PC-3 (cell line): Measurements from ENCODE around the gene E2F3. TPM values are rescaled to one million over a fixed set of nuclear protein-coding genes. Genes with fewer than 3 reads are reported as not detected.
A peak's percentile ranks its signal among the peaks of the same experiment; 100 is the strongest.

Source experiments
- ATAC-seq: fragments of 200-7000 bp; cut with Tn5 transposase; 2 replicates; pipeline ENCODE4 v1.9.1; 2020; ENCODE audit warnings: mild to moderate bottlenecking, moderate library complexity
- BruUV-seq: library from RNA; stranded (reverse); fragments of 400-500 nt; replicated peaks from 2 replicates; lab custom pipeline; 2021; lab: Mats Ljungman, UMichigan
- CTCF ChIA-PET: fragments of 300-600 bp; sonication (Branson Sonifier 250); formaldehyde crosslinking; loops from one replicate; lab custom pipeline; 2022; ENCODE audit warnings: antibody characterized with exemption; lab: Charles Lee
- POLR2A ChIA-PET: fragments of 300-600 bp; sonication (Branson Sonifier 250); formaldehyde crosslinking; loops from one replicate; lab custom pipeline; 2022; ENCODE audit warnings: antibody characterized with exemption; ENCODE audit not compliant: unreplicated experiment; lab: Charles Lee
- DNase-seq: peaks from one replicate; pipeline ENCODE4 v3.0.0-alpha.2; 2015
- H2AFZ ChIP-seq: fragments of 300-600 bp; sonication (generic); 2 replicates; pipeline ENCODE4 v1.6.0; 2016; ENCODE audit warnings: antibody characterized with exemption, low read length
- H3F3A ChIP-seq: fragments of 300-600 bp; sonication (generic); one replicate; pipeline ENCODE4 v1.6.0; 2017; ENCODE audit warnings: antibody characterized with exemption, low read length, control low read depth, mild to moderate bottlenecking; ENCODE audit not compliant: unreplicated experiment
- H3K27ac ChIP-seq: fragments of 300-600 bp; sonication (generic); 2 replicates; pipeline ENCODE4 v1.5.1; 2016; ENCODE audit warnings: mild to moderate bottlenecking, low read length
- H3K27me3 ChIP-seq: fragments of 300-600 bp; sonication (generic); 2 replicates; pipeline ENCODE4 v1.6.1; 2016; ENCODE audit warnings: low read length, mixed read lengths
- H3K36me3 ChIP-seq: fragments of 300-600 bp; sonication (generic); 2 replicates; pipeline ENCODE4 v1.6.1; 2016; ENCODE audit warnings: low read depth, mixed run types, low read length, mixed read lengths
- H3K4me1 ChIP-seq: fragments of 300-600 bp; sonication (generic); 2 replicates; pipeline ENCODE4 v1.5.1; 2016; ENCODE audit warnings: low read length; ENCODE audit not compliant: insufficient read depth
- H3K4me2 ChIP-seq: fragments of 300-600 bp; sonication (generic); 2 replicates; pipeline ENCODE4 v1.6.0; 2016; ENCODE audit warnings: low read length
- H3K4me3 ChIP-seq: fragments of 300-600 bp; sonication (generic); 2 replicates; pipeline ENCODE4 v1.5.1; 2016; ENCODE audit warnings: mild to moderate bottlenecking, low read length, mixed read lengths
- H3K79me2 ChIP-seq: fragments of 300-600 bp; sonication (generic); 2 replicates; pipeline ENCODE4 v1.6.1; 2017; ENCODE audit warnings: low read length, mixed read lengths
- H3K9ac ChIP-seq: fragments of 300-600 bp; sonication (generic); 2 replicates; pipeline ENCODE4 v1.6.0; 2016; ENCODE audit warnings: mild to moderate bottlenecking, low read length
- H3K9me2 ChIP-seq: fragments of 300-600 bp; sonication (generic); replicated peaks from 2 replicates; pipeline ENCODE4 v1.6.1; 2016; ENCODE audit warnings: mixed run types, low read length, mixed read lengths
- H3K9me3 ChIP-seq: fragments of 300-600 bp; sonication (generic); 2 replicates; pipeline ENCODE4 v1.6.1; 2016; ENCODE audit warnings: low read length, mixed read lengths
- H4K20me1 ChIP-seq: fragments of 300-600 bp; sonication (generic); 2 replicates; pipeline ENCODE4 v1.6.1; 2016; ENCODE audit warnings: low read length, mixed read lengths
- CTCF ChIP-seq: fragments of 300-600 bp; sonication (generic); conservative IDR thresholded peaks from 2 replicates; pipeline ENCODE4 v1.5.1; 2017; ENCODE audit warnings: antibody characterized with exemption, low read depth, mild to moderate bottlenecking, low read length
- EZH2 ChIP-seq: fragments of 300-600 bp; sonication (generic); IDR thresholded peaks from one replicate; pipeline ENCODE4 v1.6.1; 2017; ENCODE audit warnings: antibody characterized with exemption, mild to moderate bottlenecking, low read length; ENCODE audit not compliant: unreplicated experiment
- EZH2phosphoT487 ChIP-seq: fragments of 300-600 bp; sonication (generic); IDR thresholded peaks from 2 replicates; pipeline ENCODE4 v1.6.1; 2018; ENCODE audit warnings: mild to moderate bottlenecking, antibody characterized with exemption, low read length, borderline replicate concordance
- intact Hi-C: fragments of 100-400 bp; cut with micrococcal nuclease; formaldehyde crosslinking; loops from 2 replicates; pipeline ENCODE4 v1.9.0; 2023
- total RNA-seq: library from RNA; depleted of rRNA; stranded (reverse); fragments of >200 nt; gene quantifications from 2 replicates; pipeline ENCODE4 v1.2.3, GENCODE V29; 2014

The E2F3 gene
- total RNA-seq, 1 experiment from 2014 or later: 8.8 TPM

- Histone ChIP-seq H3K27ac (no peak overlapping the region), H3K79me2 (peaks cover 71% of the 10 kb centered on the region), H3K4me1 (peaks cover 32% of the 10 kb centered on the region), H3K9me2 (no peaks in the 10 kb centered on the region), H3F3A (peaks cover 15% of the 10 kb centered on the region), H3K4me2 (no peak overlapping the region), H3K36me3 (peaks cover 14% of the 10 kb centered on the region), H3K4me3 (no peak overlapping the region), H4K20me1 (no peaks in the 10 kb centered on the region), H3K9ac (no peak overlapping the region), H3K27me3 (no peaks in the 10 kb centered on the region), H2AFZ (no peak overlapping the region), H3K9me3 (no peaks in the 10 kb centered on the region)
- ATAC-seq (no peak), DNase-seq (no peak)
- ChIA-PET POLR2A (no interaction called here), CTCF (interaction anchor here (0.5 kb wide), 1 partner anchor 24 kb away, joined by 10 read pairs; no protein-coding TSS in a partner anchor)
- intact Hi-C loops: loop anchor here (10.0 kb wide), 1 partner anchor 324 kb away; the partner anchor contains the start of gene MBOAT1
- TF ChIP-seq CTCF (no peak), EZH2 (no peak), EZH2phosphoT487 (no peak)
- no TSS peak for BruUV-seq
Measured at GRCh38 chr6:20538907-20539306, 137.2 kb downstream of the E2F3 start.

- no peaks in the 10 kb centered on the region for H3K27me3 ChIP-seq
- H3K79me2 ChIP-seq: peaks cover 74% of the 10 kb centered on the region
- no peak overlapping the region for H3K9ac ChIP-seq
- ChIA-PET CTCF (no interaction called here), POLR2A (no interaction called here)
- H3K9me3 ChIP-seq: no peaks in the 10 kb centered on the region
- H3K4me2 ChIP-seq: no peak overlapping the region
- no TSS peak for BruUV-seq
- peaks cover 33% of the 10 kb centered on the region for H3K4me1 ChIP-seq
- intact Hi-C loops: loop anchor here (10.0 kb wide), 1 partner anchor 325 kb away; the partner anchor contains the start of gene MBOAT1
- H3K27ac ChIP-seq: no peak overlapping the region
- no peaks in the 10 kb centered on the region for H3K9me2 ChIP-seq
- peaks cover 15% of the 10 kb centered on the region for H3F3A ChIP-seq
- no peak for TF ChIP-seq CTCF
- no peak for TF ChIP-seq EZH2phosphoT487
- TF ChIP-seq EZH2: no peak
- H4K20me1 ChIP-seq: no peaks in the 10 kb centered on the region
- peaks cover 14% of the 10 kb centered on the region for H3K36me3 ChIP-seq
- ATAC-seq (no peak), DNase-seq (no peak)
- no peak overlapping the region for H2AFZ ChIP-seq
- H3K4me3 ChIP-seq: no peak overlapping the region
Measured at GRCh38 chr6:20539387-20539786, 137.7 kb downstream of the E2F3 start.

- peaks cover 15% of the 10 kb centered on the region for H3F3A ChIP-seq
- H3K36me3 ChIP-seq: peaks cover 14% of the 10 kb centered on the region
- no peak overlapping the region for H2AFZ ChIP-seq
- no peak for ATAC-seq
- H3K9me2 ChIP-seq: no peaks in the 10 kb centered on the region
- no peak overlapping the region for H3K4me2 ChIP-seq
- peaks cover 27% of the 10 kb centered on the region for H3K4me1 ChIP-seq
- ChIA-PET POLR2A (no interaction called here), CTCF (no interaction called here)
- H3K27me3 ChIP-seq: no peaks in the 10 kb centered on the region
- peaks cover 73% of the 10 kb centered on the region for H3K79me2 ChIP-seq
- H4K20me1 ChIP-seq: no peaks in the 10 kb centered on the region
- TF ChIP-seq EZH2phosphoT487 (no peak), CTCF (no peak), EZH2 (no peak)
- no TSS peak for BruUV-seq
- no peaks in the 10 kb centered on the region for H3K9me3 ChIP-seq
- no peak overlapping the region for H3K4me3 ChIP-seq
- DNase-seq: peak; percentile 34
- no peak overlapping the region for H3K9ac ChIP-seq
- intact Hi-C loops: no loop called here
- 0 out of 2 replicates have a peak overlapping the region, but pooled peaks have one; percentile 1 for H3K27ac ChIP-seq
Measured at GRCh38 chr6:20540683-20541082, 139.0 kb downstream of the E2F3 start.
